ENCODE results near the gene GPX6.

DNA sequence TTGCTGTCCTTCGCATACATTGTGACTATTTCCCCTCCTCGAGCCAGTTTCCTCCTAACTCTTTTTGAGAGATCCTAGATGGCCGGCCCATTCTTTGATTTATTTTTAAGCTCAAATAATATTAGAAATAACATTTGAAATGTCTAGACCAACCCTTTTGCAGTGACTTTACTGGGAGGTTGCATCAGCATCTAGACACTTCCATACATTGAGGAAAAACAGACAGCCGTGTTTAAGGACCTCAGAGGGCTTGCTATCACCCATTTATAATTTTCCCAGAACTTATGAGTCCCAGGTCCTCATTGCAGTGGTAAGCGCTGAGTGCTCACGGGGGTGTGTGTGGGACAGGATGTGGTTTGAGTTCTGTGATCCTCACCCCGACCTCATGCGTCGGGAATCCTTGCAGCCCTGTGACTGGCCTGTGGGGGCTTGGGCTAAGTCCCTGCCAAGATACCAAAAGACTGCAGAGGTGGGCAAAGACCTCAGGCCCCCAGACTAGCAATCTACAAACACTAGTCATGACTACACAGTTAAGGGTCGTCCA lies 10.0 kb upstream of the GPX6 start, which contains the start of gene GPX5:
- TF ChIP-seq, protein P1, sequence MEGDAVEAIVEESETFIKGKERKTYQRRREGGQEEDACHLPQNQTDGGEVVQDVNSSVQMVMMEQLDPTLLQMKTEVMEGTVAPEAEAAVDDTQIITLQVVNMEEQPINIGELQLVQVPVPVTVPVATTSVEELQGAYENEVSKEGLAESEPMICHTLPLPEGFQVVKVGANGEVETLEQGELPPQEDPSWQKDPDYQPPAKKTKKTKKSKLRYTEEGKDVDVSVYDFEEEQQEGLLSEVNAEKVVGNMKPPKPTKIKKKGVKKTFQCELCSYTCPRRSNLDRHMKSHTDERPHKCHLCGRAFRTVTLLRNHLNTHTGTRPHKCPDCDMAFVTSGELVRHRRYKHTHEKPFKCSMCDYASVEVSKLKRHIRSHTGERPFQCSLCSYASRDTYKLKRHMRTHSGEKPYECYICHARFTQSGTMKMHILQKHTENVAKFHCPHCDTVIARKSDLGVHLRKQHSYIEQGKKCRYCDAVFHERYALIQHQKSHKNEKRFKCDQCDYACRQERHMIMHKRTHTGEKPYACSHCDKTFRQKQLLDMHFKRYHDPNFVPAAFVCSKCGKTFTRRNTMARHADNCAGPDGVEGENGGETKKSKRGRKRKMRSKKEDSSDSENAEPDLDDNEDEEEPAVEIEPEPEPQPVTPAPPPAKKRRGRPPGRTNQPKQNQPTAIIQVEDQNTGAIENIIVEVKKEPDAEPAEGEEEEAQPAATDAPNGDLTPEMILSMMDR (IDR thresholded peaks at IDR 0.05): no peak
- no peak for TF ChIP-seq POLR2AphosphoS5 (IDR thresholded peaks at IDR 0.05)

Measured in breast epithelium (tissue), 3 donors.